Measurements from ENCODE around the gene ARID5B. TPM values are rescaled to one million over a fixed set of nuclear protein-coding genes. Genes with fewer than 3 reads are reported as not detected.

The ARID5B gene
- total RNA-seq, 2 donors from 2014 or later, result 60.7 to 80.4 TPM

DNA sequence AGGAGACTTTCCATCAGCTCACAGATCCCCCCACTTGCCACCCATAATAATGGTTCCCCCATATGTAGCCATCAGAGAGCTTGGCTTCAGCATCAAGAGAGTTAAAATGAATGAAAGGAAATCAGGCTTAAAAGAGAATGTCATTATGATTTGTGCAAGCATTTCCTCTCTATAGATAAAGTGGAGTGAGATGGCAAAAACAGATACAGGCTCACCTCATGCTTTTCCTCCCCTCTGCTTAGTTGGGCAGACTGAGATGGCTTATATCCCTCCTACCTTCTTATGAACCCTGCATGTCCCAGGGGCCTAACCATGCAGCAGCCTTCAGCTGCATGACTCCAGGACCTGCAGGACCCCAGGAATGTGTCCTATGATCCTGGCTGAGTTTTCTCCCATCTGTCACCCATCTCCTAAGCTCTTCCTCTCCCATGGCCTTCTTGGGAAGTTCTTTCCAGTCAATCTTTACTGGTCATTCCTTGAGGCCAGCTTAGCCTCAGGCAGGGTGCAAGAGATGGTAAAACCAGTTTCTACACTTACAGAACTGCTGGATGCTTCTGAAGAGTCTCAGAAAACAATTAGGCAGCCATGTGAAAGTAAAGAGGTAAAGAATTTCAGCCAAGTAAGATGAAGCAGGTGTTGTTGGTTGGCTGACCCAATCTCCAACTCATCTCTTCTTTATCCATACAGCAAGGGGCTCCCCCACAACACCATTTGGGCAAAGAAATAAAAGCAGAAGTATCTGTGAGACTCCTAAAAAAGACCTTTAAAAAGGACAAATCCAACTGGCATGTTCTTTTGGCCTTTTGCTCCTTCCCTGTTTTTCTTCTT, 207.5 kb downstream of the ARID5B start:
- no peak for DNase-seq (ENCODE audit: low spot score)
- Histone ChIP-seq H3K9me3 (no peaks in the 10 kb centered on the region), H3K4me1 (ENCODE audit: control insufficient read depth in 1 of 2, low read depth in 2 of 2) (peaks cover 0 to 4% of the 10 kb centered on the region in 2 donors), H3K36me3 (no peaks in the 10 kb centered on the region), H3K27ac (no peak overlapping the region), H3K27me3 (replicated peaks; ENCODE audit: insufficient read depth) (no peaks in the 10 kb centered on the region), H3K4me3 (no peak overlapping the region)
- TF ChIP-seq, protein P1, sequence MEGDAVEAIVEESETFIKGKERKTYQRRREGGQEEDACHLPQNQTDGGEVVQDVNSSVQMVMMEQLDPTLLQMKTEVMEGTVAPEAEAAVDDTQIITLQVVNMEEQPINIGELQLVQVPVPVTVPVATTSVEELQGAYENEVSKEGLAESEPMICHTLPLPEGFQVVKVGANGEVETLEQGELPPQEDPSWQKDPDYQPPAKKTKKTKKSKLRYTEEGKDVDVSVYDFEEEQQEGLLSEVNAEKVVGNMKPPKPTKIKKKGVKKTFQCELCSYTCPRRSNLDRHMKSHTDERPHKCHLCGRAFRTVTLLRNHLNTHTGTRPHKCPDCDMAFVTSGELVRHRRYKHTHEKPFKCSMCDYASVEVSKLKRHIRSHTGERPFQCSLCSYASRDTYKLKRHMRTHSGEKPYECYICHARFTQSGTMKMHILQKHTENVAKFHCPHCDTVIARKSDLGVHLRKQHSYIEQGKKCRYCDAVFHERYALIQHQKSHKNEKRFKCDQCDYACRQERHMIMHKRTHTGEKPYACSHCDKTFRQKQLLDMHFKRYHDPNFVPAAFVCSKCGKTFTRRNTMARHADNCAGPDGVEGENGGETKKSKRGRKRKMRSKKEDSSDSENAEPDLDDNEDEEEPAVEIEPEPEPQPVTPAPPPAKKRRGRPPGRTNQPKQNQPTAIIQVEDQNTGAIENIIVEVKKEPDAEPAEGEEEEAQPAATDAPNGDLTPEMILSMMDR (IDR thresholded peaks at IDR 0.05), result no peak
- no peak for ATAC-seq (ENCODE audit: insufficient number of reproducible peaks, low FRiP score, low read depth)

DNA sequence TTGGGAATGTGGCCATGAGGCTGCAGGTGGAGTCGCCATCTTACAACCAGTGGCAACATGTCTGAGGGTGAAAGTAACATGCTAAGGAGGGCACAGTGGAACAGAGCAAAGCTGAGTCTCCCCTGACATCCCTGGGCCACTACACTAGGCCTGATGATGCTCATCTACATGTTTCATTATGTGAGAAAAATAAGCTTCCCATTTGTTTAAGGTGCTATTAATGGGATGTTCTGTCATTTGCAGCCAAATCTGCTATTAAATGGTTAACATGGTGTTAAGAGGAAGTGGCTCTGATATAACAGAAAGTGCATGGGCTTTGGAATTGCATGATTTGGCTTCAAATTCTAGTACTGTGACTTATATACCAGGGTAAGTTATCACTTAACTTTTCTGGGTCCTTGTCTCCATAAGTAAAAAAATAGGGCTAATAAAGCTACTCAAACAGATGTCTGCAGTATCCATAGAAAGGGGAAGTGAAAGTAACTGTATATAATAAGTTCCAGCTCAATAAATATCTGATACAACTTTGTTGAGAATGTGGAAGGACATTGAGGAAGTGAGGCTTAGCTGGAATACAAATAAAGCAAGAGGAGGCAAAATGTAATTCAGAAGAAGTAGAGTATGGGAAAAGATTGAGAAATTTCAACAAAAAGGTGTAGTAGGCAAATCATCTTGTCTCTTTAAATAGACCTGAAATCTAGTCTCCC, 208.2 kb downstream of the ARID5B start:
- Histone ChIP-seq H3K9me3 (no peaks in the 10 kb centered on the region), H3K36me3 (no peaks in the 10 kb centered on the region), H3K27ac (no peak overlapping the region), H3K4me1 (ENCODE audit: control insufficient read depth in 1 of 2, low read depth in 2 of 2) (peaks cover 0 to 4% of the 10 kb centered on the region in 2 donors), H3K4me3 (no peak overlapping the region), H3K27me3 (replicated peaks; ENCODE audit: insufficient read depth) (no peaks in the 10 kb centered on the region)
- ATAC-seq (ENCODE audit: insufficient number of reproducible peaks, low FRiP score, low read depth) (no peak), DNase-seq (ENCODE audit: low spot score) (no peak)
- TF ChIP-seq, protein P1 (IDR thresholded peaks at IDR 0.05), result no peak

DNA sequence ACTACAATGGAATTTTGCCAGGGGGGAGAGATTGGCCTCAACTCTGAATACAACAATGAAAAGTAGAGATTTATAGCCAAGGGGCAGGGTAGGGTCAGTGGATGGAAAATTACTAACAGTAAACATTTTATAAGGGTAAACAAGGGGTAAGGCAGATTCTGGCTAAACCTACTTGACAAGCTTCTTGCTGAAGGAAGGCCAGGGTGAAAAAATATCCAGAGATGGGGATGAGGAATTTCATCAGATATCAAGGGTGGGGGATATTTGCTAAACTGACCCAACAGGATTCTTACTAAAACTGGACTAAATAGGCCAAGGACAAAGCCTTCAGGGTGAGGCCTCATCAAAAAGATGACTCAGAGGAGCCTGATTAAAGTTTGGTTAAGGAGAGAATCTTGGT, 210.8 kb downstream of the ARID5B start:
- ATAC-seq (ENCODE audit: insufficient number of reproducible peaks, low FRiP score, low read depth) (no peak), DNase-seq (ENCODE audit: low spot score) (no peak)
- Histone ChIP-seq H3K36me3 (no peaks in the 10 kb centered on the region), H3K27ac (no peak overlapping the region), H3K4me1 (ENCODE audit: control insufficient read depth in 1 of 2, low read depth in 2 of 2) (peaks cover 0 to 4% of the 10 kb centered on the region in 2 donors), H3K27me3 (replicated peaks; ENCODE audit: insufficient read depth) (no peaks in the 10 kb centered on the region), H3K4me3 (no peak overlapping the region), H3K9me3 (no peaks in the 10 kb centered on the region)
- TF ChIP-seq, protein P1 (IDR thresholded peaks at IDR 0.05), result no peak

DNA sequence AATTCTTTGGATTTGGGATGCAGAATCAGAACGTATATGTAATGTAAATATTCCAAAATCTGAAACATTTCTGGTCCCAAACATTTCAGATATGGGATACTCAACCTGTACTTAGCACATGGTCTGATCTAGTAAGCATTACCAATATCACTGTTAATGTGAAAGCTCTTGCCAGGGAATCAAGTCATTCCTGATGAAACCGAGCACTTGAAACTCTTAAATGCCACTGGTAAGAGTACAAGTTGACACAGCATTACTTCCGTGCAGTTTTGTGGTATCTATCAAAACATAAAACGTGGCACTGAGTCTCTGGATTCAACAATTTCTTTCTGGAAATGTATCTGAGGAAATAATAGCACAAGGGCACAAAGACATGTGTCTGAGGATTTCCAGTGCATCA, 211.5 kb downstream of the ARID5B start:
- no peaks in the 10 kb centered on the region for H3K36me3 ChIP-seq
- H3K27ac ChIP-seq, result no peak overlapping the region
- H3K4me3 ChIP-seq, result no peak overlapping the region
- H3K4me1 ChIP-seq (ENCODE audit: control insufficient read depth in 1 of 2, low read depth in 2 of 2), result peaks cover 0 to 4% of the 10 kb centered on the region in 2 donors
- TF ChIP-seq, protein P1 (IDR thresholded peaks at IDR 0.05), result no peak
- H3K9me3 ChIP-seq, result no peaks in the 10 kb centered on the region
- no peak for DNase-seq (ENCODE audit: low spot score)
- no peak for ATAC-seq (ENCODE audit: insufficient number of reproducible peaks, low FRiP score, low read depth)
- H3K27me3 ChIP-seq (replicated peaks; ENCODE audit: insufficient read depth), result no peaks in the 10 kb centered on the region

DNA sequence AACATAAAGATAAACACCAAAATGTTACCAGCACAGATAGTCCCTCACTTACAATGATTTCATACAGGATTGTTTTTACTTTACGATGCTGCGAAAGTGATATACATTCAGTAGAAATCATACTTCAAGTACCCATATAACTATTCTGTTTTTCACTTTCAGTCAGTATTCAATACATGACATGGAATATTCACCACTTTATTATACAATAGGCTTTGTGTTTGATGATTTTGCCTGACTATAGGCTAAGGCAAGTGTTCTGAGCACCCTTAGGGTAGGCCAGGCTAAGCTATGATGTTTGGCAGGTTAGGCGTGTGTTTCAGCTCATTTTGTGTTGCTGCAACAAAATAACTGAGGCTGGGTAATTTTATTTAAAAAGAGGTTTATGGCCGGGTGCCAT, 212.2 kb downstream of the ARID5B start:
- no peaks in the 10 kb centered on the region for H3K36me3 ChIP-seq
- TF ChIP-seq, protein P1 (IDR thresholded peaks at IDR 0.05), result no peak
- ATAC-seq (ENCODE audit: insufficient number of reproducible peaks, low FRiP score, low read depth) (no peak), DNase-seq (ENCODE audit: low spot score) (no peak)
- H3K27ac ChIP-seq, result no peak overlapping the region
- no peak overlapping the region for H3K4me3 ChIP-seq
- H3K27me3 ChIP-seq (replicated peaks; ENCODE audit: insufficient read depth), result no peaks in the 10 kb centered on the region
- no peaks in the 10 kb centered on the region for H3K9me3 ChIP-seq
- H3K4me1 ChIP-seq (ENCODE audit: control insufficient read depth in 1 of 2, low read depth in 2 of 2), result peaks cover 0 to 4% of the 10 kb centered on the region in 2 donors

Measured in thoracic aorta (tissue), 2 donors.